Astrocyte of the spinal cord (primary cell): ENCODE data around the gene PFKFB2.

Source experiments
- DNase-seq: peaks from one replicate; pipeline ENCODE4 v3.0.0; 2011; ENCODE audit warnings: low read depth, low spot score
- H3K4me3 ChIP-seq: 2 replicates; pipeline ENCODE4 v1.5.1; 2011; ENCODE audit warnings: low read depth, mild to moderate bottlenecking, low read length, moderate library complexity
- CTCF ChIP-seq: IDR thresholded peaks from 2 replicates; pipeline ENCODE4 v1.5.1; 2012; ENCODE audit warnings: low read depth, mild to moderate bottlenecking, low read length, inconsistent platforms
- in situ Hi-C: cut with HindIII; loops from 2 replicates; pipeline ENCODE4 v1.10.0; 2017; ENCODE audit warnings: low sequenced_read_pairs

PFKFB2 gene

GRCh38 chr1:207049054-207049453, 4.0 kb upstream of the PFKFB2 start:
- DNase-seq: no peak
- H3K4me3 ChIP-seq: no peak overlapping the region
- in situ Hi-C loops: no loop called here
- no peak for TF ChIP-seq CTCF

- peak overlapping the region; percentile 85 for H3K4me3 ChIP-seq
- DNase-seq: no peak
- TF ChIP-seq CTCF: no peak
- in situ Hi-C loops: no loop called here
Measured at GRCh38 chr1:207049514-207049913, 3.6 kb upstream of the PFKFB2 start.

- H3K4me3 ChIP-seq: peak overlapping the region; percentile 85
- peak; percentile 87 for TF ChIP-seq CTCF
- peak; percentile 60 for DNase-seq
- in situ Hi-C loops: no loop called here
Measured at GRCh38 chr1:207049974-207050391, 3.1 kb upstream of the PFKFB2 start.

GRCh38 chr1:207050480-207051190, 2.4 kb upstream of the PFKFB2 start:
- DNase-seq: peak; percentile 93
- TF ChIP-seq CTCF: no peak
- in situ Hi-C loops: no loop called here
- H3K4me3 ChIP-seq: peak overlapping the region; percentile 85

- in situ Hi-C loops: no loop called here
- peak within 1 kb of the TSS; percentile 85 for H3K4me3 ChIP-seq
- DNase-seq: no peak
- no peak for TF ChIP-seq CTCF
Measured at GRCh38 chr1:207051191-207051943, 1.7 kb upstream of the PFKFB2 start, which contains the start of gene YOD1. Gene YOD1 (minus strand): TSS chr1:207051208. CDS start chr1:207051030, 178 bp downstream.

- H3K4me3 ChIP-seq: no peak overlapping the region
- in situ Hi-C loops: no loop called here
- DNase-seq: no peak
- no peak for TF ChIP-seq CTCF
Measured at GRCh38 chr1:207054491-207054890, 1.4 kb downstream of the PFKFB2 start.
